HCT116 (cell line): Measurements from ENCODE around the gene PRDX2. TPM values are rescaled to one million over a fixed set of nuclear protein-coding genes. Genes with fewer than 3 reads are reported as not detected.

Source experiments
- ATAC-seq: fragments of 200-7000 bp; cut with Tn5 transposase; 2 replicates; pipeline ENCODE4 v1.9.1; 2020; ENCODE audit warnings: mild to moderate bottlenecking, moderate library complexity
- BruUV-seq: library from RNA; stranded (reverse); fragments of 400-500 nt; replicated peaks from 2 replicates; lab custom pipeline; 2021; lab: Mats Ljungman, UMichigan
- CTCF ChIA-PET: fragments of 300-600 bp; sonication (Branson Sonifier 250); formaldehyde crosslinking; loops from one replicate; lab custom pipeline; 2021; ENCODE audit warnings: antibody characterized with exemption; lab: Charles Lee
- POLR2A ChIA-PET: fragments of 300-600, 350-600 bp; sonication (Branson Sonifier 250); formaldehyde crosslinking; loops from one replicate; lab custom pipeline; 2021; ENCODE audit warnings: antibody characterized with exemption; lab: Charles Lee
- RAD21 ChIA-PET, 2 experiments: fragments of 300-600 bp; sonication (Branson Sonifier 250); formaldehyde crosslinking; loops; one replicate each; lab custom pipeline; 2023; ENCODE audit warnings: low total read pairs in 2 of 2; ENCODE audit not compliant: uncharacterized antibody in 2 of 2, unreplicated experiment in 2 of 2, low non-redundant PET in 1 of 2; lab: Charles Lee
- DNase-seq: peaks from one replicate; pipeline ENCODE4 v3.0.0-alpha.2; 2010; ENCODE audit warnings: low read depth, low spot score
- H2AFZ ChIP-seq: fragments of 200-600 bp; shearing (Covaris generic), sonication (generic); 2 replicates; pipeline ENCODE4 v1.6.1; 2017; ENCODE audit warnings: low read depth, mixed run types, mixed read lengths, antibody characterized with exemption, low read length; ENCODE audit not compliant: poor library complexity, severe bottlenecking
- H3K27ac ChIP-seq: 2 replicates; pipeline ENCODE4 v1.5.1; 2012; ENCODE audit warnings: low read depth, low read length
- H3K27me3 ChIP-seq: fragments of 200-600 bp; sonication (generic); 2 replicates; pipeline ENCODE4 v1.6.1; 2016; ENCODE audit warnings: mixed run types, low read length, mixed read lengths; ENCODE audit not compliant: insufficient read depth
- H3K36me3 ChIP-seq, 2 experiments: fragments of 200-500 bp in 1 of 2; fragments of 200-600 bp in 1 of 2; sonication (Bioruptor generic) in 1 of 2; sonication (generic) in 1 of 2; 2 replicates each; pipeline versions ENCODE4 v1.5.1 to v1.6.1; 2014 to 2016; ENCODE audit warnings: low read length in 2 of 2, inconsistent platforms in 1 of 2, mixed read lengths in 1 of 2, mixed run types in 1 of 2; ENCODE audit not compliant: insufficient read depth in 2 of 2, control insufficient read depth in 1 of 2
- H3K4me1 ChIP-seq, 2 experiments: fragments of 200-600 bp in 1 of 2; sonication (generic) in 1 of 2; 2 replicates each; pipeline versions ENCODE4 v1.5.1 to v1.6.1; 2012 to 2017; ENCODE audit warnings: low read length in 2 of 2, inconsistent platforms in 1 of 2, mild to moderate bottlenecking in 1 of 2, mixed read lengths in 1 of 2, mixed run types in 1 of 2, moderate library complexity in 1 of 2; ENCODE audit not compliant: insufficient read depth in 2 of 2, control insufficient read depth in 1 of 2
- H3K4me2 ChIP-seq: fragments of 200-600 bp; sonication (generic); 2 replicates; pipeline ENCODE4 v1.6.1; 2017; ENCODE audit warnings: mixed run types, low read length, mixed read lengths
- H3K4me3 ChIP-seq, 2 experiments: fragments of 200-600 bp in 1 of 2; sonication (generic) in 1 of 2; replicated peaks in 1 of 2; 2 replicates each; pipeline ENCODE4 v1.5.1; 2011 to 2016; ENCODE audit warnings: low read length in 2 of 2, control low read depth in 1 of 2, low read depth in 1 of 2, mild to moderate bottlenecking in 1 of 2, mixed read lengths in 1 of 2, mixed run types in 1 of 2
- H3K79me2 ChIP-seq: fragments of 200-600 bp; sonication (generic); 2 replicates; pipeline ENCODE4 v1.6.1; 2017; ENCODE audit warnings: mild to moderate bottlenecking, mixed run types, low read length, moderate library complexity, mixed read lengths; ENCODE audit not compliant: insufficient read depth
- H3K9ac ChIP-seq: fragments of 200-600 bp; sonication (generic); 2 replicates; pipeline ENCODE4 v1.6.1; 2016; ENCODE audit warnings: low read length, mixed read lengths
- H3K9me2 ChIP-seq: fragments of 200-600 bp; sonication (generic), shearing (Covaris generic); 2 replicates; pipeline ENCODE4 v1.6.1; 2017; ENCODE audit warnings: mixed run types, mild to moderate bottlenecking, moderate library complexity; ENCODE audit not compliant: insufficient read depth
- H3K9me3 ChIP-seq, 2 experiments: fragments of 200-500 bp in 1 of 2; fragments of 200-600 bp in 1 of 2; sonication (Bioruptor generic) in 1 of 2; sonication (generic) in 1 of 2; 2 replicates each; pipeline ENCODE4 v1.6.1; 2014 to 2017; ENCODE audit warnings: low read length in 2 of 2, mixed read lengths in 2 of 2, inconsistent platforms in 1 of 2, low read depth in 1 of 2, mild to moderate bottlenecking in 1 of 2, mixed run types in 1 of 2, moderate library complexity in 1 of 2; ENCODE audit not compliant: control insufficient read depth in 1 of 2, insufficient read depth in 1 of 2
- H4K20me1 ChIP-seq: fragments of 200-600 bp; sonication (generic), shearing (Covaris generic); 2 replicates; pipeline ENCODE4 v1.6.1; 2017; ENCODE audit warnings: mixed run types, mild to moderate bottlenecking, moderate library complexity; ENCODE audit not compliant: insufficient read depth
- CBX3 ChIP-seq: IDR thresholded peaks from 2 replicates; pipeline ENCODE4 v1.6.1; 2012; ENCODE audit warnings: low read depth
- CEBPB ChIP-seq: IDR thresholded peaks from 2 replicates; pipeline ENCODE4 v1.6.1; 2012; ENCODE audit warnings: low read depth
- CTCF ChIP-seq, 3 experiments: fragments of 200-600 bp in 1 of 3; sonication (generic) in 1 of 3; IDR thresholded peaks in 2 of 3; conservative IDR thresholded peaks in 1 of 3; 2 replicates each; pipeline ENCODE4 v1.5.1; 2012 to 2017; ENCODE audit warnings: low read depth in 2 of 3, low read length in 2 of 3, antibody characterized with exemption in 1 of 3, borderline replicate concordance in 1 of 3, control low read depth in 1 of 3, mild to moderate bottlenecking in 1 of 3, mixed read lengths in 1 of 3, mixed run types in 1 of 3, moderate library complexity in 1 of 3; ENCODE audit not compliant: insufficient read depth in 1 of 3
- EGR1 ChIP-seq: IDR thresholded peaks from 2 replicates; pipeline ENCODE4 v1.6.1; 2012; ENCODE audit warnings: low read depth
- EZH2 ChIP-seq: fragments of 200-600 bp; sonication (generic); IDR thresholded peaks from 2 replicates; pipeline ENCODE4 v1.6.1; 2017; ENCODE audit warnings: antibody characterized with exemption, mixed run types
- EZH2phosphoT487 ChIP-seq: fragments of 200-600 bp; IDR thresholded peaks from 2 replicates; pipeline ENCODE4 v1.6.1; 2018; ENCODE audit warnings: antibody characterized with exemption, borderline replicate concordance
- FOSL1 ChIP-seq: IDR thresholded peaks from 2 replicates; pipeline ENCODE4 v1.6.1; 2012; ENCODE audit warnings: low read depth
- JUND ChIP-seq: IDR thresholded peaks from 2 replicates; pipeline ENCODE4 v1.6.1; 2012
- POLR2AphosphoS5 ChIP-seq: IDR thresholded peaks from 2 replicates; pipeline ENCODE4 v1.6.1; 2011; ENCODE audit warnings: mild to moderate bottlenecking, low read depth, low read length, moderate library complexity
- RAD21 ChIP-seq: IDR thresholded peaks from 2 replicates; pipeline ENCODE4 v1.6.1; 2012; ENCODE audit warnings: low read depth, mild to moderate bottlenecking
- REST ChIP-seq: IDR thresholded peaks from 2 replicates; pipeline ENCODE4 v1.6.1; 2012; ENCODE audit warnings: low read depth
- SIN3A ChIP-seq: IDR thresholded peaks from 2 replicates; pipeline ENCODE4 v1.6.1; 2012; ENCODE audit warnings: low read depth
- SP1 ChIP-seq: IDR thresholded peaks from 2 replicates; pipeline ENCODE4 v1.6.1; 2012; ENCODE audit warnings: low read depth
- SRF ChIP-seq: IDR thresholded peaks from 2 replicates; pipeline ENCODE4 v1.6.1; 2012; ENCODE audit warnings: low read depth
- YY1 ChIP-seq: IDR thresholded peaks from 2 replicates; pipeline ENCODE4 v1.6.1; 2011; ENCODE audit warnings: low read length, low read depth, moderate library complexity, mild to moderate bottlenecking; ENCODE audit not compliant: insufficient replicate concordance; ENCODE audit errors: extremely low read depth
- ZFX ChIP-seq: fragments of 450-650 bp; IDR thresholded peaks from 2 replicates; pipeline ENCODE4 v1.6.1; 2017
- ZNF274 ChIP-seq: fragments of 200-500 bp; sonication (Bioruptor generic); IDR thresholded peaks from 2 replicates; pipeline ENCODE4 v1.6.1; 2014; ENCODE audit warnings: mild to moderate bottlenecking, low read depth, low read length, inconsistent platforms
- intact Hi-C: fragments of 100-400 bp; cut with micrococcal nuclease; formaldehyde crosslinking; loops from 2 replicates; pipeline ENCODE4 v1.10.0; 2022
- total RNA-seq: library from RNA; stranded (reverse); gene quantifications from one replicate; pipeline ENCODE4 v1.2.1, GENCODE V29; 2021; ENCODE audit not compliant: unreplicated experiment
- TF ChIP-seq, protein P1 (sequence below): IDR thresholded peaks from 2 replicates; pipeline ENCODE4 v1.6.1; 2012
- TF ChIP-seq, protein P2 (sequence below): IDR thresholded peaks from 2 replicates; pipeline ENCODE4 v1.6.1; 2012

The PRDX2 gene
- total RNA-seq, 1 experiment from 2014 or later, result 387 TPM

GRCh38 chr19:12778905-12779161 lies 22.8 kb downstream of the PRDX2 start (continued):
- no peak for TF ChIP-seq REST
- TF ChIP-seq, all 23 proteins: peak for 0

GRCh38 chr19:12778017-12778904 lies 23.3 kb downstream of the PRDX2 start:
- Histone ChIP-seq H3K4me2 (peak overlapping the region; percentile 85), H4K20me1 (no peaks in the 10 kb centered on the region), H2AFZ (no peak overlapping the region), H3K9me2 (no peaks in the 10 kb centered on the region), H3K27ac (peak overlapping the region; percentile 96), H3K9me3 (no peaks in the 10 kb centered on the region), H3K4me3 (peak overlapping the region; percentile 66 to 68), H3K4me1 (peaks cover 53 to 80% of the 10 kb centered on the region in 2 experiments), H3K27me3 (no peaks in the 10 kb centered on the region), H3K36me3 (no peaks in the 10 kb centered on the region), H3K79me2 (peaks cover 6% of the 10 kb centered on the region; the same call in 1 of the 2 replicates), H3K9ac (peak overlapping the region; percentile 78)
- intact Hi-C loops, result loop anchor here (2.0 to 5.0 kb wide), 2 partner anchors 15 to 69 kb away; no protein-coding TSS in a partner anchor
- ChIA-PET POLR2A (interaction anchor here (1.1 to 8.8 kb wide), 3 partner anchors 12 to 28 kb away, joined by 4 to 172 read pairs (median 6); partner anchors contain the start of genes JUNB and RNASEH2A), RAD21 (interaction anchor here (0.6 to 2.7 kb wide), 7 partner anchors 10 to 18 kb away, joined by 3 to 15 read pairs (median 5); partner anchors contain the start of gene JUNB (in 2 of the 2)), CTCF (interaction anchor here (1.0 to 7.0 kb wide), 9 partner anchors 12 to 69 kb away, joined by 3 to 88 read pairs (median 12); partner anchors contain the start of genes GET3, JUNB and RTBDN)
- ATAC-seq (peak; percentile 26), DNase-seq (no peak)
- no TSS peak for BruUV-seq
- TF ChIP-seq JUND (no peak), ZNF274 (no peak), SIN3A (no peak), POLR2AphosphoS5 (peak; percentile 46), CTCF (IDR thresholded peaks at IDR 0.05 in 2 of 3, conservative IDR thresholded peaks at IDR 0.05 in 1 of 3; ENCODE audit: borderline replicate concordance in 1 of 3, insufficient read depth in 1 of 3, low read depth in 2 of 3, low read length in 2 of 3) (no peak), RAD21 (no peak), SRF (no peak), EZH2 (no peak), SP1 (peak; percentile 6; the same call in 1 of the 2 replicates), EZH2phosphoT487 (no peak), FOSL1 (no peak), EGR1 (no peak), YY1 (no peak), CEBPB (no peak), ZFX (no peak), CBX3 (no peak)
- TF ChIP-seq, protein P1, sequence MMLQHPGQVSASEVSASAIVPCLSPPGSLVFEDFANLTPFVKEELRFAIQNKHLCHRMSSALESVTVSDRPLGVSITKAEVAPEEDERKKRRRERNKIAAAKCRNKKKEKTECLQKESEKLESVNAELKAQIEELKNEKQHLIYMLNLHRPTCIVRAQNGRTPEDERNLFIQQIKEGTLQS, result no peak
- TF ChIP-seq, protein P2, sequence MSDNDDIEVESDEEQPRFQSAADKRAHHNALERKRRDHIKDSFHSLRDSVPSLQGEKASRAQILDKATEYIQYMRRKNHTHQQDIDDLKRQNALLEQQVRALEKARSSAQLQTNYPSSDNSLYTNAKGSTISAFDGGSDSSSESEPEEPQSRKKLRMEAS, result peak; percentile 82
